Stimulated activated naive CD8-positive, alpha-beta T cell treated with anti-CD3 and anti-CD28 coated beads, Interleukin-15, Interleukin-2, amounts not matched to agents 100 ng/mL and 50 ng/mL, for 24 hours (primary cell): ENCODE data around the gene ENTHD1.

Source experiments
- H3K27ac Mint-ChIP-seq: one replicate; pipeline ENCODE4 v1.8.0; 2021; ENCODE audit warnings: mild to moderate bottlenecking, mixed read lengths
- H3K27me3 Mint-ChIP-seq: one replicate; pipeline ENCODE4 v1.8.0; 2021; ENCODE audit warnings: mixed read lengths
- H3K36me3 Mint-ChIP-seq: one replicate; pipeline ENCODE4 v1.8.0; 2021; ENCODE audit warnings: low read depth, mixed read lengths
- H3K4me1 Mint-ChIP-seq: one replicate; pipeline ENCODE4 v1.8.0; 2021; ENCODE audit warnings: low read depth, mixed read lengths
- H3K4me3 Mint-ChIP-seq: one replicate; pipeline ENCODE4 v1.8.0; 2021; ENCODE audit warnings: mild to moderate bottlenecking, mixed read lengths
- H3K9me3 Mint-ChIP-seq: one replicate; pipeline ENCODE4 v1.8.0; 2021; ENCODE audit warnings: mixed read lengths

The ENTHD1 gene

DNA sequence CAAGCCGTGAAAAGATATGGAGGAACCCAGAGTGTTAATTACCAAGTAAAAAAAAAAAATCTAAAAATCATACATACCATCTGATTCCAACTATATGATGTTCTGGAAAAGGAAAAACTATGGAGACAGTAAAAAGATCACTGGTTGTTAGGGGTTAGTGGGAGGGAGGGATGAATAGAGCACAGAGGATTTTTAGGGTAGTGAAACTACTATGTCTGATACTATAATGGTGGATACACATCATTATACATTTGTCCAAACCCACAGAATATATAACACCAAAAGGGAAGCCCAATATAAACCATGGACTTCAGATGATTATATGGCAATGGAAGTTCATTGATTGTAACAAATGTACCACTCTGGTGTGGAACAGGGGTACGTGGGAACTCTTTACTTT is 74.1 kb downstream of the ENTHD1 start:
- no peaks in the 10 kb centered on the region for H3K4me1 Mint-ChIP-seq
- H3K27me3 Mint-ChIP-seq, result no peaks in the 10 kb centered on the region
- no peak overlapping the region for H3K4me3 Mint-ChIP-seq
- H3K36me3 Mint-ChIP-seq, result no peaks in the 10 kb centered on the region
- H3K9me3 Mint-ChIP-seq, result no peaks in the 10 kb centered on the region
- H3K27ac Mint-ChIP-seq, result no peak overlapping the region

DNA sequence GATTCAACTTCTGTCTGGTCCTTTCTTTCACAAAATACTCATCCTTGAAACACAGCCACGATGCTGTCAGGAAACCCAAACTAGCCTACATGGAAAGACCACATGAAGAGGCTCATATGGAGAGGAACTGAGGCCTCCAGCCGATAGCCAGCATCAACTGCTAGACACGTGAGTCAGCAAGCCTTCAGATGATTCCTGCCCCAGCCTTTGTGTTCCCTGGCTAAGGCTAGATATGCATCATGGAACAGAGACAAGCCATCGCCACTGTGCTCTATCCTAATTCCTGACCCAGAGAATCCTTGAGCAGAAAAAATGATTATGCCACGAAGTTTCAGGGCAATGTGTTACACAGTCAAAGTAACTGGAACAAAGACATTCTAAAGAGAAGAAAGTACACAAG is 75.5 kb downstream of the ENTHD1 start:
- Mint-ChIP-seq H3K4me1 (no peaks in the 10 kb centered on the region), H3K9me3 (no peaks in the 10 kb centered on the region), H3K27me3 (peaks cover 2% of the 10 kb centered on the region), H3K27ac (no peak overlapping the region), H3K4me3 (no peak overlapping the region), H3K36me3 (no peaks in the 10 kb centered on the region)

DNA sequence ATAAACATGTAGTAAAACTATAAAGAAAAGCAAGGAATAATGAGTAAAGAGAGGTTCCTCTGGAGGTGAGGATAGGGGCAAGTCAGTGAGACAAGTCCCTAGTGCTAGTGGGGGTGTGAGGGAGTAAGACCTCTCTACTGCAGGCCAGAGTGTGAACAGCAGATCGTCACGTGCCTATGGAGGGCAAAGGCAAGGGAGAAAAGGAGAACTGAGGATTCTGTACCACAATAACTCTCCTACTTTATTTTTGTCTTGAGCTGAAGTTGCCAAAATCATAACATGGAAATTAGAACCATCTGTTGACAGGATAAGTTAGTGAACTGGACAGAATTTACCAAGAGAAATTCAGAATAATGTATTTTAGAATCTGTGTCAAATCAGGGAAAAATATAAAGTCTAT is 77.6 kb downstream of the ENTHD1 start:
- no peaks in the 10 kb centered on the region for H3K9me3 Mint-ChIP-seq
- no peaks in the 10 kb centered on the region for H3K4me1 Mint-ChIP-seq
- H3K27ac Mint-ChIP-seq, result no peak overlapping the region
- peaks cover 4% of the 10 kb centered on the region for H3K27me3 Mint-ChIP-seq
- H3K4me3 Mint-ChIP-seq, result no peak overlapping the region
- H3K36me3 Mint-ChIP-seq, result no peaks in the 10 kb centered on the region

DNA sequence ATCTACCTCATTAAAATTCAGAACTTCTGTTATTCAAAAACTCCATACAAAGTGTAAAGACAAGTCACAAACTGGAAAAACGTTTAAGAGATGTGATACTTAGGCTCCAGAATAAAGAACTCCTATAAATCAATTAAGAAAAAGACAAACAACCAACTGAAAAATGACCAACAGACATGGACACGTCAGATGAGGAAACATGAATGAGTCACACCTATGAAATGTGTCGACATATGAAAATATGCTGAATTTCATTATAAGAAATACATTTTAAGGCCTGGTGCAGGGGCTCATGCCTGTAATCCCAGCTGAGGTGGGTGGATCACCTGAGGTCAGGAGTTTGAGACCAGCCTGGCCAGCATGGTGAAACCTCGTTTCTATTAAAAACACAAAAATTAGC is 78.7 kb downstream of the ENTHD1 start:
- peaks cover 4% of the 10 kb centered on the region for H3K4me1 Mint-ChIP-seq
- H3K9me3 Mint-ChIP-seq, result no peaks in the 10 kb centered on the region
- H3K27me3 Mint-ChIP-seq, result peaks cover 4% of the 10 kb centered on the region
- H3K27ac Mint-ChIP-seq, result no peak overlapping the region
- no peak overlapping the region for H3K4me3 Mint-ChIP-seq
- H3K36me3 Mint-ChIP-seq, result no peaks in the 10 kb centered on the region

DNA sequence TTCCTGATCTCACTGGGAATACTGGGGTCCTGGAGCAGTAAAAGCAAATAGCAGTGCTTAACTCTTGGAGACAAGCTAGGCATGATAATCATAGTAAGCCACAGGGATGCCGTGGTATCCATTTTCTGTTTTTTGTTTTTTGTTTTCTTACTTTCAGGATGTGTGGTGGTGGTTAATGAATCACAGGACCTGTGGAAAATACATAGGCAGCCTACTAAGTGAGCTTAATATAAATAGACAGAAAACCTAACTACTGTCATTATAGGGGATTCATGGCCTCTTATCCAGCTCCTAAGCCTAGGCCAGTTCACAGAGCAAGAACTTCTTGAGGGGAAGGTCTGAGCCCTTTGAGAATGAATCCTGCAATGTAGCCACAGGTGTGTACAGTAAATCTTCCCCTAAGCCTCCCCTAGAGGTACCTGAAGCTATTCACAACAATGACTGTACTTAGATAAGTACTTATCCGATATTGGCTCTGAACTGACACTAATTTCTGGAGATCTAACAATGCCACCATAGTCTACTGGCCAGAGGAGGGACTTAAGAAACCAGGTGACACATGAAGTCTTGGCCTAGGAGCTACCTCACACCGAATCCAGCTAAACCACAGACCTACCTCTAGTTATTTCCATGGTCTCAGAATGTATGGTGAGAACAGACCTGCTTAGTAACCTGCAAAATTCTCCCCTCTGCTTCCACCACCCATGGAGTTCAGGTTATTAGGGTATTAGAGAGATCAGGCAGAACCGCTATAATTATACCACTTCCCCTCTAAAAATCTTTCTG is 83.6 kb downstream of the ENTHD1 start:
- Mint-ChIP-seq H3K4me1 (peaks cover 22% of the 10 kb centered on the region), H3K9me3 (no peaks in the 10 kb centered on the region), H3K36me3 (no peaks in the 10 kb centered on the region), H3K4me3 (no peak overlapping the region), H3K27me3 (peaks cover 8% of the 10 kb centered on the region), H3K27ac (no peak overlapping the region)

DNA sequence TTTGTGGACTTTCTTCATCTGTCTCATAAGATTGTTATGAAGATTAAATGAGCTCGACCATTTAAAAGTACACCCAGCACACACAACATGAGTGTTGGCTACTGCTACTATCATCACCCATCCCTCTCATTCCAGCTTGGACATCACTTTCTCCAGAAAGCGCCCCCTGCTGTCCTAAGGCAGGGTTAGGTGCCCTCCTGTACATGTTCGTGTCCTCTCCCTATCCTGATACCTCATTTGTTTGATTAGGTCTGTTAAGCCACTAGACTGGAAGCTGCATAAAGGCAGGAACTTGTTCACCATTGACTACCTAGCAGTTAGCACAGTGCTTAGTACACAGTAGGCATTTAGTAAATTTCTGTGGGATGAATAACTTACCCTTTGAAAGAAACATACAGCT is 85.5 kb downstream of the ENTHD1 start:
- Mint-ChIP-seq H3K27me3 (peaks cover 13% of the 10 kb centered on the region), H3K9me3 (no peaks in the 10 kb centered on the region), H3K4me1 (peaks cover 22% of the 10 kb centered on the region), H3K27ac (no peak overlapping the region), H3K36me3 (no peaks in the 10 kb centered on the region), H3K4me3 (no peak overlapping the region)

DNA sequence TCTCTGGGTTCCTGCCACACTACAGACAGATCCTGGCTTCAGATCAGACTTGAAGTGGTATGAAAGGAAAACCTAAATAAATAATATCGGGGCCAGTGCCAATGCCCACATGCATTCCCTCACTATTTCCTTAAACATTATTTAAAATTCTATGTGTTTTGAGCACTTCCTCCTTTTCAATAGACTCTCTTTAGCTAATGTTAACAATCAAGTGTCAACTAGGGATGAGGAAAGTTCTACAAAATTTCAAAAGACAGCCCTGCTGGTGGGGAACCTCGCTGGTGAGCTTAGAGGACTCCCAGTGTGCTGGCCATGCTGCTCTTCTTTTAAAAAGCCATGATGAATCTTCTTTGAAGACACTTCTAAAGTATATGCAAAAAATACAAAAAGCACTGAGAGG is 87.5 kb downstream of the ENTHD1 start:
- H3K9me3 Mint-ChIP-seq, result no peaks in the 10 kb centered on the region
- no peaks in the 10 kb centered on the region for H3K36me3 Mint-ChIP-seq
- no peak overlapping the region for H3K4me3 Mint-ChIP-seq
- H3K4me1 Mint-ChIP-seq, result peaks cover 22% of the 10 kb centered on the region
- H3K27ac Mint-ChIP-seq, result no peak overlapping the region
- H3K27me3 Mint-ChIP-seq, result peaks cover 17% of the 10 kb centered on the region

DNA sequence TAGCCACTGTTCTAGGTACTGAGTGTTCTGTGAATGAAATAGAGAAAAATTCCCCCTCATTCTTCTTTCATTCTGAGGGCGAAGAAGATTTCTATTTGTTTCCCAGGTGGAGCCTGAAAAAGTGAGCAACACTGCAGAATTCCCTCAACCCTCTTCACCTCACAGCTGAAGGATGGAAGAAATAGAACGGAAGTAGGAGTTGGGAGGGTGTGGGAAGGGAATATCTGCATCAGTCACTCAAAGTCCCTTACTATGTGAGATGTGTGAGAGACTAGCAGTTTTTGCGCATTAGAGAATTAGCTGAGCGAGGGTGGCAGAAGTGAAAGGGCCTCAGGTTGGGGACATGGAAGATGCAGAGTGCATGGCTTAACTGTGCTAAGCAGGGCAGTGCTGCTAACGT is 88.4 kb downstream of the ENTHD1 start:
- H3K36me3 Mint-ChIP-seq, result no peaks in the 10 kb centered on the region
- H3K9me3 Mint-ChIP-seq, result no peaks in the 10 kb centered on the region
- H3K4me1 Mint-ChIP-seq, result peaks cover 21% of the 10 kb centered on the region
- no peak overlapping the region for H3K27ac Mint-ChIP-seq
- H3K27me3 Mint-ChIP-seq, result peaks cover 17% of the 10 kb centered on the region
- no peak overlapping the region for H3K4me3 Mint-ChIP-seq

DNA sequence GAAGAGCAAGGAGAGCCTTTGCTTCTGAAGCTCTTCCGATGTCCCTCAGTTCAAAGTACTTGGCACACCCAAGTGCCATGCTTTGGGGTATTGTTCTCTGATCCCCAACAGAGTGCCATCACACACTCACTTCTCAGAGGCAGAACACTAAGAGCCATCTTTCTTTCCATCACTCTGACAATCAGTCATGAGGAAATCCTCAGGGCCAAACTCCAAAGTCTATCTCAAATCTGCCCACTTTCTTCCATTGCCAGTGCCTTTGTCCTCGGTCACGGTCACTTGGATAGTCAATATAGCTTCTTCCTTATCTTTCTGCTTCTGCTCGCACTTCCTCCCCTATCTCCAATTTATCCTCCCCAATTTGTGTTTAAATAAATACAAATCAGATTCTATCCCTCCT is 90.9 kb downstream of the ENTHD1 start:
- H3K4me3 Mint-ChIP-seq, result no peak overlapping the region
- H3K9me3 Mint-ChIP-seq, result peaks cover 12% of the 10 kb centered on the region
- peaks cover 17% of the 10 kb centered on the region for H3K27me3 Mint-ChIP-seq
- peaks cover 6% of the 10 kb centered on the region for H3K36me3 Mint-ChIP-seq
- H3K4me1 Mint-ChIP-seq, result peaks cover 9% of the 10 kb centered on the region
- H3K27ac Mint-ChIP-seq, result no peak overlapping the region

DNA sequence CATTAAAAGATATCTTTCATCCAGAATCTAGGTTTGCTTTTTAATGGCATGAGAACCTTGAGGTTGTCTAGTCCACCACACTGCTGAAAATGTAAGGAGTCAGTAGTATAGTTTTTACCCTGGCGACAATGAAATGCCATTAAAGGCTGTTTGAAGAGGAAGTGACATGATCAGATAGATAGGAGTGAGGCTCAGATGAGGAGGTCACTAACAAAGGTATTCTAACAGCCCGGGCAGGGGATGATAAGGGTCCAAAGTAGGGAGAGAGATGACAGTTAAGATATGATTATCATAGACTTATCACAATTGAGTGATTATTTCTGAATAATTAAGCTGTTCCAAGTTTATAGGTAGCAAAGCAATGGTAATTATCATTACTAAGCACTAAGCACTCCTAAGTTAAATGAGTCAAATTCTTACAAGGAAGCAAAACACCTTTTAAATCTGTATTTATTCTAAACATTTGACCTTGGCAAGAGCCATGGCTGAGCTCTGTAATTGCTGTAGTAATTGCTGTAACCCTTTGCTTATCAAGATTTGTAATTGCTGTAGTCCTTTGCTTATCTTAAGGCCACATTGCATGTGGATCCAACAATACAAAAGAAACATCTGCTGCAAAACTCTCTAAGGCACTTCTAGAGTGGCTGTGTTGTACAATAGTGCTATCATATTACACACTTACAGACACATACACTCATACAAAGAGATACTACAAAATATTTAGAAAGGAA is 92.6 kb downstream of the ENTHD1 start:
- Mint-ChIP-seq H3K4me3 (no peak overlapping the region), H3K36me3 (peaks cover 19% of the 10 kb centered on the region), H3K27ac (no peak overlapping the region), H3K9me3 (peaks cover 22% of the 10 kb centered on the region), H3K4me1 (peaks cover 9% of the 10 kb centered on the region), H3K27me3 (peaks cover 17% of the 10 kb centered on the region)

DNA sequence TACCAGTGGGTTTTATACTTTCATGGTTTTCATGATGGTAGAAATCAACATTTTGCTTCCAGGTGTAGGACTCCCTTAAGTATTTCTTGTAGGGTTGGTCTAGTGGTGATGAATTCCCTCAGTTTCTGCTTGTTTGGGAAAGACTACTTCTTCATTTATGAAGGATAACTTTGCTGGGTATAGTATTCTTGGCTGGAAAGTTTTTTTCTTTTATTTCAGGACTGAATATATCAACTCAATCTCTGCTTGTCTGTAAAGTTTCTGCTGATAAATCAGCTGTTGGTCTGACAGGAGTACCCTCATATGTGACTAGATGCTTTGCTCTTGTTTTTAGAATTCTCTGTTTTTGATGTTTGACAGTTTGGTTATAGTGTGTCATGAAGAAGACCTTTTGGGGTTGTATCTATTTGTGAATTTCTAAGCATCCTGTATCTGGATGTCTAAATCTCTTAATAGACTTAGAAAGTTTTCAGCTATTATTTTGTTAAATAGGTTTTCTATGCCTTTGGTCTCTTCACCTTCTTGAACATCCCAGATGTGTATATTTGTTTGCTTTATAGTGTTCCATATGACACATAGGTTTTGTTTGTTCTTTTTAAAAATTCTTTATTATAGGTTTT is 95.9 kb downstream of the ENTHD1 start:
- H3K4me1 Mint-ChIP-seq, result no peaks in the 10 kb centered on the region
- H3K27ac Mint-ChIP-seq, result no peak overlapping the region
- no peak overlapping the region for H3K4me3 Mint-ChIP-seq
- H3K27me3 Mint-ChIP-seq, result peaks cover 1% of the 10 kb centered on the region
- peaks cover 19% of the 10 kb centered on the region for H3K36me3 Mint-ChIP-seq
- peaks cover 25% of the 10 kb centered on the region for H3K9me3 Mint-ChIP-seq

DNA sequence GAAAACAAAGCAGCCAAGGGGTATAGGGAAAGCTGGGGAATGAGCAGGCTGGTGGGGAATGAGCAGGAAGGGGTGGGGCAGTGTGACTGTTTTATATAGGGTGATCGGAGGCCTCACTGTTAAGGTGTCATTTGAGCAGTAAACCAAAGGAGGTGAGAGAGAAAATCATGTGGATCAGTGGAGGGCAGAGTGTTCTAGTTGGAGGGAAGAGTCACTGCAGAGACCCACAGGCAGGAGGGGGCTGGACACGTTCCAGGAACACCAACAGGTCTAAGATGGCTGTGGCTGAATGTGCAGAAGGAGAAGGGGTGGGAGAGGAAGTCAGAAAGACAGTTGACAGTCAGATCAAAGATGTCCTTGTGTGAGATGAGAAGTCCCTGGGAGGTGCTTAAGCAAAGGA is 103.8 kb downstream of the ENTHD1 start:
- no peak overlapping the region for H3K27ac Mint-ChIP-seq
- H3K9me3 Mint-ChIP-seq, result no peaks in the 10 kb centered on the region
- no peaks in the 10 kb centered on the region for H3K36me3 Mint-ChIP-seq
- H3K4me1 Mint-ChIP-seq, result no peaks in the 10 kb centered on the region
- H3K4me3 Mint-ChIP-seq, result no peak overlapping the region
- H3K27me3 Mint-ChIP-seq, result no peaks in the 10 kb centered on the region

DNA sequence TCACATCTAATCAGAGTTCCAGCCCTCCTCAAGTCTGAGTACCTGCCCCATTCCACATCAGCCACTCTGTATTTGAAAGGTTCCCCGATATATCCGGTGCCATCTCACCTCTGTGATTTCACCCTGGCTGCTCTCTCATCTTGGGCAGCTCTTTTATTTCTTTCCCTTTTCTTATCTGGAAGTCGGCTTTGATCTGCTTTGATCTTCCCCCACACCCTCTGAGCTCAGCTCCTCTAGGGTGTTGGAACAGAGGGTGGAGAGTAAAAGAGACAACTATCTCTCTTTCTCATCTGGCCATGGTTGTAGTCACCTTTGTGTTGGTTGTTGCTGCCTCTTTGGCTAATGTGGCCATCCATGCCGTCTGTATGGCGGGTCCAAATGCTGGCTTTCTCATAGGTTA is 108.3 kb downstream of the ENTHD1 start:
- no peaks in the 10 kb centered on the region for H3K27me3 Mint-ChIP-seq

DNA sequence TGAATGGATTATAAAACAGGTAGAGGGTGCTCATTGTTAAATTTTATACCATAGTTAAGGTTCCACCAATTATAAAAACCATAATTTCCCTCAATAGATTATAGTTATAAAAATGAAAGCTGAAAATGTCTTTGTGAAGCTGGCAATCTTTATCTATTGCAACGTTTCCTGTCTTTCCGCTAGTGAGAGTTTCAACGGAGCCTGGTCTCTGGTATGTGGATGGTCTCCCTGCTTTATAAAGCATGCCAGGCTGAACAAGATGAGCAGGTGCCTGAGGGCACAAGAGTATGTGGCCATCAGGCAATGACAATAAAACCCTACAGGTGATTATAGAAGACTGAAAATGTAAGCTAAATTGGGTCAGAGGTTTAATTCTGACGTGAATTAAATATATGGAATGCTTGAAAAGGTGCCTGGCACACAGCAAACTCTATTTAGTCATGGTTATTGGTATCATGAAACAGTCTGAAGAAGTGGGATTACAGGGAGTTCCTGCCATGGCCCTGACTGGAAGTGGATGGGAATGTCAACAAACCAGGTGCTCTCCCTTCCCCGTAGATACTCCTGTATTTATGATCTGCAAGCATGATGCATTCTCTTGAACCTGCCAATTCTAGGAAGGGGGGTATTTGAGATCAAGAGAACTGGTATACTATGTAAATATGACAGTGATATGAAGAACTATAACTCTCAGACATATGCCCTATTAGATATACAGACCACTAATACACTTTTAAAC is 115.7 kb downstream of the ENTHD1 start:
- Mint-ChIP-seq H3K4me1 (peaks cover 14% of the 10 kb centered on the region), H3K9me3 (no peaks in the 10 kb centered on the region), H3K36me3 (no peaks in the 10 kb centered on the region), H3K27me3 (no peaks in the 10 kb centered on the region), H3K27ac (no peak overlapping the region), H3K4me3 (no peak overlapping the region)

More for the DNA sequence above, 108.3 kb downstream of the ENTHD1 start:
- H3K9me3 Mint-ChIP-seq, result no peaks in the 10 kb centered on the region
- no peak overlapping the region for H3K27ac Mint-ChIP-seq
- no peaks in the 10 kb centered on the region for H3K36me3 Mint-ChIP-seq
- H3K4me1 Mint-ChIP-seq, result no peaks in the 10 kb centered on the region
- no peak overlapping the region for H3K4me3 Mint-ChIP-seq
